DMS53 (cell line): Measurements from ENCODE around the gene NDUFB2.
"Not testable (repeated sequence)": the region's sequence is repeated elsewhere in the genome, so short reads cannot be mapped to it uniquely, and the experiment has no call there.

ENCODE experiments used
- DNase-seq: peaks from one replicate; lab custom pipeline; 2025; lab: John Stamatoyannopoulos, UW

The NDUFB2 gene

GRCh38 chr7:140689199-140690152 is 7.0 kb upstream of the NDUFB2 start:
- DNase-seq, result no peak

- peak; percentile 27 for DNase-seq
Observed at GRCh38 chr7:140691376-140692045, 5.0 kb upstream of the NDUFB2 start.

- DNase-seq, result not testable (repeated sequence)
Observed at GRCh38 chr7:140693849-140694248, 2.7 kb upstream of the NDUFB2 start.

DNA sequence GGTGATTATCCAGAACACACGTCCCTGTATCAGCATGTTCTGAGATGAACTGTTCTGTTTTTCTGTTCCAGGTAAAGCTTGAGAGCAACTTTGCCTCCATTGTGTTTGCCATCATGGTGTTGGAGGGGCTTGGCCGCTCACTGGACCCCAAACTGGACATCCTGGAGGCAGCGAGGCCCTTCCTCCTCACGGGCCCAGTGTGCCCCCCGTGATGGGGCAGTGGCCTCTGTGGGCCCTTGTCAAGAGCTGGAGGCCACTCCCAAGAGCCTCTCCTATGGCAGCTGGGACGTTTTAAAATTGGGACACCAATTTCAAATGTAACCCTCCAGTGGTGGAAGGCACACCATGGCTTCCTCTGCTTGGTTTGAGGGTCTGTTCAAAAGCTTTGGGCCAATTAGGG is 1.9 kb upstream of the NDUFB2 start:
- no peak for DNase-seq

GRCh38 chr7:140695381-140695780 is 1.1 kb upstream of the NDUFB2 start:
- no peak for DNase-seq

GRCh38 chr7:140696024-140696679 is 356 bp upstream of the NDUFB2 start:
- DNase-seq, result peak; percentile 99

DNA sequence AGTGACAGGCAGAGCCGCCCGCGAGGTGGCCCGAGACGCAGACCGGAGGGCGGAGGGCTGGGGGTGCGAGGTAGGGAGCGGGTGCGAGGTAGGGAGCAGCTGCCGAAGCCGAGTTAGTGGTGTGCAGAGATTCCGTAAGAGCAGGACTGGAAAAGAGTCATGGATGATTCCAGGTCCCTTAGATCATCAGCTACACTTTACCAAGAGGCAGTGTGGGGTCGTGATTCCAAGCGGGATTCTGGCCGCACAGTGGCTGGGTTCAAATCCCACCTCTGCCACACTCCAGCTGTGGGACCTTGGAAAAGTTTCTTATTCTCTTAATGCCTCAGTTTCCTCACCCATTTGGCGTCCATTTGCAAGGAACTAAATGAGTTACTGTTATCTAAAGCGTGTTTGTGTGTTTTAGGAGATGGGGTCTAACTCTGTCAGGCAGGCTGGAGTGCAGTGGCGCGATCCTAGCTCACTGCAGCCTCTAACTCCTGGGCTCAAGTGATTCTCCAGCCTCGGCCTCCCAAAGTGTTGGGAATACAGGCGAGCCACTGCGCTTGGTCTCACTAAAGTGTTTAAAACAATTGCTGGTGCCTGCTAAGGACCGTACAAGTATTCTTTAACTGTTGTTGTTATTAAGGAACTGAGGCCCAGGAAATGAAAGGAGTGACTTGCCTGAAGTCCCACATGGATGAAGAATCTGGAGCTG is 1.1 kb downstream of the NDUFB2 start:
- no peak for DNase-seq

DNA sequence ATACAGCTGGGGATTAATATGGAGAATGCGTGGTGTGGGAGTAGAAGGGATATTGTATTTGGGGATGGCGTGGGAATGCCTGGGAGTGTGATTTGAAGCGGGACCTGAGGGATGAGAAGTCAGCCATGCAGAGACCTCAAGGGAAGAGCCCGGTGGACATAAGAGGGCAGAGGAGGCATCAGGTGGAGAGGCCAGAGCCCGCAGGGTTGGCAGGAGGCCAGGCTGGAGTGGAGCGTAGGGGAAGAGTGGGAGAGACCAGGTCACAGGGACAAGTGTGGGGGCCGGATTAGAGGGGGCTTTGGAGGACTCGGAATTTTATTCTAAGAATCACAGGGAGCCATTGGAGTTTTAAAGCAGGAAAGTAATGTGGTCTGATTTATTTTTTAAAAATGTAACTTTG is 2.0 kb downstream of the NDUFB2 start:
- no peak for DNase-seq

DNA sequence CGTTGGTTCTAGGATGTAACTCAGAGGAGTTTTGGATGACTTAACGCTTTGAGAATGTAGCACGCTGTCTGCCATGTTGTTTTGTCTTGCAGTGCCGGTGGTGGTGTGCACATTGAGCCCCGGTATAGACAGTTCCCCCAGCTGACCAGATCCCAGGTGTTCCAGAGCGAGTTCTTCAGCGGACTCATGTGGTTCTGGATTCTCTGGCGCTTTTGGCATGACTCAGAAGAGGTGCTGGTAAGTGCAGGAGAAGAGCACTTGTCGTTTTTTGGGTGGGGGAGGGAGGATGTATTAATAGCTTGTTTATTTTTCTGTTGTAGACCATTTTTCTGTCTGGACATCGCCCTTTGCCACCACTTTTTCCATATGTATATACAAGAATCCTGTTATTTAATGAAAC is 6.3 kb downstream of the NDUFB2 start:
- peak; percentile 32 for DNase-seq

- no peak for DNase-seq
Observed at GRCh38 chr7:140704205-140704604, 7.7 kb downstream of the NDUFB2 start.

DNA sequence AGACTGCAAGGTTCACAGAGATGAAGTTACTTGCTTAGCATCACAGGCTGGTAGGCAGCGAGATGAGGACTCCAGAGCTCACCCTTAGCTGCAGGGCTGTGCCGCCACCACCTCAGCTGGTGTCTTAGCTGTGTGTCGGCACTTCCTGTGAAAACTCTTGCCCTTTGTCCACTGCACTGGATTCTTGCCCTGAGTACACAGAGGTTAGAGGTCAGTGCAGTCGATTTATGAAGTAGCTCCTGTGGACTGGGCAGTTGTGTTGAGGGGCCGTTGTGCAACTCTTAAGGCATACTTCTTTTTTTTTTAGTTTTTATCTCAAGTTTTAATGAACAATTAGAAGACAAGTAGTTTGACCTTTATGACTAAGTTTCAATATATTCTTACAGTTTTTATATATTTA is 10.6 kb downstream of the NDUFB2 start:
- no peak for DNase-seq

DNA sequence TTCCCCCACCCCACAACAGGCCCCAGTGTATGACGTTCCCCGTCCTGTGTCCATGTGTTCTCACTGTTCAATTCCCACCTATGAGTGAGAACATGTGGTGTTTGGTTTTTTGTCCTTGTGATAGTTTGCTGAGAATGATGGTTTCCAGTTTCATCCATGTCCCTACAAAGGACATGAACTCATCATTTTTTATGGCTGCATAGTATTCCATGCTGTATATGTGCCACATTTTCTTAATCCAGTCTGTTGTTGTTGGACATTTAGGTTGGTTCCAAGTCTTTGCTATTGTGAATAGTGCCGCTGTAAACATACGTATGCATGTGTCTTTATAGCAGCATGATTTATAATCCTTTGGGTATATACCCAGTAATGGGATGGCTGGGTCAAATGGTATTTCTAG is 12.3 kb downstream of the NDUFB2 start:
- DNase-seq, result not testable (repeated sequence)

DNA sequence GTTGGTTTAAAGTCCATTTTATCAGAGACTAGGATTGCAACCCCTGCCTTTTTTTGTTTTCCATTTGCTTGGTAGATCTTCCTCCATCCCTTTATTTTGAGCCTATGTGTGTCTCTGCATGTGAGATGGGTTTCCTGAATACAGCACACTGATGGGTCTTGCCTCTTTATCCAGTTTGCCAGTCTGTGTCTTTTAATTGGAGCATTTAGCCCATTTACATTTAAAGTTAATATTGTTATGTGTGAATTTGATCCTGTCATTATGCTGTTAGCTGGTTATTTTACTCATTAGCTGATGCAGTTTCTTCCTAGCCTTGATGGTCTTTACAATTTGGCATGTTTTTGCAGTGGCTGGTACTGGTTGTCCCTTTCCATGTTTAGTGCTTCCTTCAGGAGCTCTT is 15.9 kb downstream of the NDUFB2 start:
- not testable (repeated sequence) for DNase-seq

- DNase-seq, result no peak
Observed at GRCh38 chr7:140714331-140715040, 18.0 kb downstream of the NDUFB2 start.

DNA sequence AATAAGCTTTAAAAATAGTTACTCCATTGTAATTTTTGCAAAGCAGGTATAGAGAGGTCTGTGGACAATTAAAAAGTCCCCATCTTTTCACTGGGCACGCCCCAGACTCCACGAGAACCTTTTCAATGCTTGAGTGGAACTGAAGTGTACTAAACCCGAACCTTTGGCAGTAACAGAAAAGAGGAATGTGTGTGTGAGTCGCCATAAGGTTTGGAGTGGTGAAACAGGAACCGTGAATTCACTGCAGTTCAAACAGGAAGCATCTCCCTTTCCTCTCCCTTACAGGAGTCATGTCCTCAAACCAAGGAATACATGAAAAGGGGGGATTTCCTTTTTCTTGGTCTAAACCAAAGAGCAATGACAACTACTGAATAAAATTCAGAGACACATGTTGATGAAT is 23.2 kb downstream of the NDUFB2 start:
- DNase-seq, result peak; percentile 83

DNA sequence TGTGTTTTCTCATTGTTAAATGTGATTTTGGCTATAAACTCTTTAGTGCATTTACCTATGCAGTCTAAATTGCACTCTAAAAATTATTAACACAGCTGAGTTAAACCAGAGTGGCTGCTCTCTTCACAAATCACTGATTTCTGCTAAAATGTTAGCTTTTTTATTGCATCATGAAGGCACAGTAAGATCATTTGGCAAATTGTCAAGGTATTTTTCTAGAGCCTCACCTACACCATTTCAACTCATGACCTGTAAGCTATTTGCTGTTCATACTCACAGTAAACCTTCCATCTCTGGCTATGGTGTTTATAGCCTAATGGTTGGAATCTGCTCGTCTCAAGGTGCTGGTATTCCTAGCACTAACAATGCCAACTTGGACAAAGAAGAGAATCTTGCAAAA is 25.7 kb downstream of the NDUFB2 start:
- DNase-seq, result no peak

DNA sequence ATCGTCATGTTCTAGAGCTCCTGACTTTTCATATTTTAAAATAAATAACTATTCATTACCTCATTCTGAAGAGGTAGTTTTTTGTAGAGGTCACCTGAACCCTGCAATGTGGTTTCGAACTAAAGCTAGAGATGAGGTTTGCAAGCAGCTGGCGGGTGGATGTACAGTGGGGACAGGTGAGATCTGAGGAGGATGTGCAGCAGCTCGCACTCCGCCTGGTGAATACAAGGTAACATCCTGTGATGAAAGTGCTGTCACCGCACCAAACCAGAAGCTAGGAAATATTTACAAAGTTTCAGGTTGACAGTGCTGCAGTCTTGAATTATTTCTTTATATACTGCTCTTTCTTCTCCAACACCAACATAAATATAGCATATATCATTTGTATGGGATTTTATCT is 26.5 kb downstream of the NDUFB2 start:
- DNase-seq, result no peak

DNA sequence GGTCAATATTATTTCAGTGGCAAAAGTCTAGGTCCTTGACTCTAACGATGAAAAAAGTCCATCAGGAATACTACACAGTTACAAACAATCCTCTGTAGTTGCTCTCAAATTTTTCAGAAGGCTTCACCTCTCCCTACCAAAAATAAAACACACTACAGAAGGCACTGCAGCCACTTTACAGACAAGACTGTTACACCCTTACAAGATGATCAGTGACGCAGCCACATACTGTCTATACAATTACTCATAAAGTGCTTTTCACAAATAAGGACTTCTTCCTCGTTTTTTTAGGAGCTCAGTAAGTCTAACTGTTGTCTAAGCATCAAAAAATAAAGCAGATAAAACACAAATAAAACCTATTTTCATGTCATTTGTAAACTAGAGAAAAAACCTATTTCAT is 27.1 kb downstream of the NDUFB2 start:
- no peak for DNase-seq

- no peak for DNase-seq
Observed at GRCh38 chr7:140724706-140725105, 28.2 kb downstream of the NDUFB2 start.

GRCh38 chr7:140726281-140726680 is 29.8 kb downstream of the NDUFB2 start:
- DNase-seq, result peak; percentile 53

- peak; percentile 32 for DNase-seq
Observed at GRCh38 chr7:140732416-140732815, 35.9 kb downstream of the NDUFB2 start.

- DNase-seq, result no peak
Observed at GRCh38 chr7:140734096-140734495, 37.6 kb downstream of the NDUFB2 start.
